Stimulated activated CD4-positive, alpha-beta T cell treated with anti-CD3 and anti-CD28 coated beads, Interleukin-1b, Interleukin-23, amount 100 ng/mL, for 1 hour (primary cell): ENCODE measurements around the gene DENND2A.
A peak's percentile ranks its signal among the peaks of the same experiment; 100 is the strongest.
"Not testable (repeated sequence)": the region's sequence is repeated elsewhere in the genome, so short reads cannot be mapped to it uniquely, and the experiment has no call there.

Experiments
- DNase-seq, 2 donors: peaks; one replicate each; pipeline ENCODE4 v3.0.0-alpha.2; 2020; ENCODE audit warnings: low read depth in 2 of 2

Gene DENND2A

GRCh38 chr7:140673774-140674155, 33.2 kb upstream of the DENND2A start:
- DNase-seq: no peak

- peak; percentile 9 to 11 for DNase-seq
Measured at GRCh38 chr7:140673063-140673773, 32.6 kb upstream of the DENND2A start.

- peak; percentile 23 to 47 for DNase-seq
Measured at GRCh38 chr7:140672382-140673062, 31.9 kb upstream of the DENND2A start, which contains the start of gene ADCK2. ADCK2 (plus strand) TSS chr7:140672945; CDS start chr7:140673331, 386 bp downstream.

GRCh38 chr7:140671966-140672365, 31.4 kb upstream of the DENND2A start:
- DNase-seq: no peak

DNA sequence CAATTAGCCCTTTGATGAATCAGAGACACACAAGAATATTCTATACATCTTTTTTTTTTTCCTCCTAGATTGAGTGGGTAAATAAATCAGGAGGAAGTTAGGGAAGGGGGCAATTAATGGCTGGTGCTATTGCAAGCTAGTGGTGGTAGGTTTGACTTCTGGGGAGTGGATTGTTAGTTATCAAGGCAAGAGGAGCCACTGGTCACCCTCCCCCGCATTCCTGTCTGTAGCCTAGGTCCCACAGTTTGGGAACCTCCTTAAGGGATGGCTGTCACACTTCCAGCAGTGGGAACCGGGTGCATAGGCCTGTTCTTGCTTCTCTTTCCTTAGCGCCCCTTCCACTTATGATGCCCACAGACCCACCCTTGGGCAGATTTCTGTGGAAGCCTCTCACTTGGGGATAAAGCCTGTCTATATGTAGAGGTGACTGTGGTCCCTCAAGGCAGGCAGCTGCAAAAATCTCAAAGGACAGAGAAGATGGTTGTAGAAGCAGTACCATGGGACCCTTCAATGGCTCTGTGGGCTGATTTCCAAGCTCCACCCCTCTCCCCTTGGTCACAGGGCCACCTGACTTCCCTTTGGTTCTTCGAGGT, 29.8 kb upstream of the DENND2A start:
- no peak for DNase-seq

DNA sequence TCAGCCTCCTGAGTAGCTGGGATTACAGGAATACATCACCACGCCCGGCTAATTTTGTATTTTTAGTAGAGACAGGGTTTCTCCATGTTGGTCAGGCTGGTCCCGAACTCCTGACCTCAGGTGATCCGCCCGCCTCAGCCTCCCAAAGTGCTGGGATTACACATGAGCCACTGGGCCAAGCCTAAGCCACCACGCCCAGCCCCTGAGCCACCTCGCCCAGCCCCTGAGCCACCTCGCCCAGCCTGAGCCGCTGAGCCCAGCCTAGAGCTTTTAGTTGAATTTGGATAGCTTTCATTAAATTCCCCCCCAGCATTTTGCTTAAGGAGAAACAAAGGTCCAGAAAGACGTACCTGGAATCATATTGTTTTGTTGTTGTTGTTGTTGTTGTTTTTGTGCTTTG, 29.2 kb upstream of the DENND2A start:
- not testable (repeated sequence) for DNase-seq

DNA sequence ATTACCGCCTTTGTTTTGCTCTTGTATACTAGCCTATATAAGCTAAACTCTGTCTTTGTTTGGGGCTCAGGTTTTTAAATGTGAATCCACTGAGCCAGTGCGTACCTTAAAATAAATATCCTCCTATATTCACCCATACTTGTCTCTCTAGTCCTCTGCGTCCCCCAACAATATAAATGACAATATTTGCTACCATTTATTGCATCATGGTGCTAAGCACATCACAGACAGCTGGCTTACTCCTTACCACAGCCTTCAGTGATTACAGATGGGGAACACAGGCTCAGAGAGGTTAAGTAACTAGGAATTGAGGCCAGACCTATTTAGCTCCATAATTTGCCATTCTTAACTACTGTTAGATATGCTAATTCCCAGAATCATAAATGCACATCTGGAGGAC, 28.7 kb upstream of the DENND2A start:
- DNase-seq: no peak

GRCh38 chr7:140668641-140669040, 28.0 kb upstream of the DENND2A start:
- no peak for DNase-seq

DNA sequence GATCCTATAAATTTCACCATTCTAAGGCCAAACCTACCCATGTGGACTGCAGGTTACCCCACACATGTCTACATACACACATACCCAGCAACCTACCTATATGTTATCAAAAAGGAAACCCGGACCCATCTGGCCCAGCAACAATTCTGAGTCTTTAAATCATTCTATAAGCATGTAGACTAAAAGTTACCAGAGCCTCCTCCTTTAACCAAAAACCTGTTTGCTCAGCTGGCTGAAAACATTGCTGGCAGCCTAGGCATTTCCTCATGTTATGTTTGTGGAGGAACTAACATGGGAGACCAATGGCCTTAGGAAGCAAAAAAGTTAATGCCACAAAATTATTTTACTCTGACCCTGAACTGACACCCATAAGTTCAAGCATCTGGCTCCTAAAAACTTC, 26.9 kb upstream of the DENND2A start:
- no peak for DNase-seq

GRCh38 chr7:140662938-140663337, 22.3 kb upstream of the DENND2A start:
- DNase-seq: not testable (repeated sequence)

GRCh38 chr7:140661124-140661523, 20.5 kb upstream of the DENND2A start:
- DNase-seq: no peak

- DNase-seq: no peak
Measured at GRCh38 chr7:140659856-140660255, 19.2 kb upstream of the DENND2A start.

- no peak for DNase-seq
Measured at GRCh38 chr7:140657891-140658290, 17.3 kb upstream of the DENND2A start.

DNA sequence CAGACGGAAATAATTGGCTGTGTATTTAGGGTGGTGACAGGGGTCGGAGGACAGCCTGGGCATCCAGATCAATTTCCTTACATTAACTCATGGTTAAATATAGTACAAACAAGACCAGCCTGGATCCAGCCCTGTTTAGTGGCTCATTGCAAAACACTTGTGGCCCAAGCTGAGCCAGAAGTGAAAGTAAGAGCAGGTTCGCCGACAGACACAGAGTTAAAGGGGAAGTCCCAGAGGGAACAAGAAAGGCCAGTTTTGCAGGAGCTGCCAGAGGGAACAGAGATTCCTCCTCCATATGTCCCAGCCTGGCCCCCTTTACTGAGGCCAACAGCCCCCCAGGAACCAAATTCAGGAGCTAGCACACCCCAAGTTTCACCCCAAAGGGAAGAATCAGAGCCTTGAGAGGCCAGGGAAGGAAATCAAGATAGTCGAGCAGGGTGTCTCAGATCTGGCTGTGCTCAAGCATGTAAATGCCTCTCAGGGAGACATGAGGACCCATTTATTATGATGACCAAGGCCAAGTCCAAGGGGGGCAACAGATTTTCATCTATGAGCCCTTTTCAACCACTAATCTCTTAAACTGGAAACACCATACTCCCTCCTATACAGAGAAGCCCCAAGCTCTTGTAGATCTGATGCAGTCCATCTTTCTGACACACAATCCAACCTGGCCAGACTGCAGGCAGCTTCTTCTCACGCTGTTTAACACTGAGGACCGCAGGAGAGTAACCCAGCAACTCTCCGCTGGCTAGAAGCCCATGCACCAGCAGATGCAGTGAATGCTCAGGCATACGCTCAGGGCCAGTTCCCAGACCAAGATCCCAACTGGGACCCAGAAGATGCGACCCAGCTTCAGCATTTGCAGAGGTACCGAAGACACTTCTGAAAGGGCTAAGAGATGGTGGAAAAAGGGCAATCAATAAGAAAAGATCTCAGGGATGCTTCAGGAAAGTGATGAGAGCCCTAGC, 16.2 kb upstream of the DENND2A start:
- DNase-seq: no peak

DNA sequence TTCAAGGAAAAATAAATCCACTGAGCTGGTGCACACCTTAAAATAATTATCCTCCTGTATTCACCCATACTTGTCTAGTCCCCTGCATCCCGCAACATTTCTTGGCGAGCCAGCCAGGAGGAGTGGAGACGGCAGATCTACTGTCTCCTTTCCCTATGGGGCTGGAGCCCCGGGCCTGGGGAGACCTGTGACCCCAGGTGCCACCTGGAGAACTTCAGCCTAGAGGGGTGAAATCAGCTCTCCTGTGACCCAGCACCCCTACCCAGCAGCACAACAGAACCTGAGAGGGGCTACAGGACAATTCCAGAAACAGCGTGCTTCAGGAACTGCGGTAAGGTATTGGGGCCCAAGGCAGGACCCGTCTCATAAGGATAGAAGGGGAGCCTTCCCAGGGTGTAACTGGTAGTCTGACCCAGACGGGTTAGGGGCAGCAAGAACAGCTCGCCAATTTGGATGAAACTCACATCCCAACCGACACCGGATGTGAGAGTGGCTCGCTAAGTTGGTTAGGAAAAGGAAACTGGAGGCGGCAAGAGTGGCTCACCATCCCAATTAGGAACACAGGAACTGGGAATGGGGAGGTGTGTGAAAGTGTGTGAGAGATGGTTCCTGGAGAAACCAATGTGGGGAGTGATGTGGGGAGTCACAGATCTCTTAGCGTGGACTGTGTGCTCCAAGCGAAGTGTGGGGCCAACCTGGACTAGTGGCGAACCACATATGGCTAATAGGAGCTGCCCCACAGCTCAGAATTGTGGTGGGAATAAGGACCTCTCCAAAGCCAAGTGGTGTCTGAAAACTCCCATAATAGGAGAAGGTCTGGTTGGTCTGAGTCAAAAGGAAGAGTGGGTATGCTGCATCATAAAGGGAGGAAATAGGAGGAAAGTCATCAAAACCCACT, 15.1 kb upstream of the DENND2A start:
- no peak for DNase-seq

DNA sequence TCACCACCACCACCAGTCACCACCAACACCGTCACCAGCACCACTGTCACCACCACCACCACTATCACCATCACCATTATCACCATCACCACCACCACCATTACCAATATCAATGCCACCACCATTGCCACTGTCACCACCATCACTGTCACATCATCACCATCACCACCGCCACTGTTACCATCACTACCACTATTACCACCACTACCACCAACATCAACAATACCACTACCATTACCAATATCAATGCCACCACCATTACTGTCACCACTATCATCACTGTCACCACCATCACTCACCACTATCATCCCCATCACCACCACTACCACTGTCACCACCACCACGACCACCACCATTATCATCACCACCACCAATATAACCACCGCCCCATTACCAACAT, 14.0 kb upstream of the DENND2A start:
- no peak for DNase-seq

DNA sequence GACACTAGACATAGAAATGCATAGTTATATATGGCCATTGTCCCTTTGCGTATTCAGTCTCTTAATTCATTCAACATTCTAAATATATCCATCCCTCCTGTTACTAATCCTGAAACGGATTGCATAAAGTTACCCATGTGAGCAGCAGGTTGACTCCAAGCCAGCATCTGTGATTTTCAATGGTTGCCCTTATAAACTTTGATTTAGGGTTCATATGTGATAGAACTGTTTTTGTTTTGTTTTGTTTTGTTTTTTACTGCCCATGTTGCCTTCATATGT, 13.4 kb upstream of the DENND2A start:
- no peak for DNase-seq

DNA sequence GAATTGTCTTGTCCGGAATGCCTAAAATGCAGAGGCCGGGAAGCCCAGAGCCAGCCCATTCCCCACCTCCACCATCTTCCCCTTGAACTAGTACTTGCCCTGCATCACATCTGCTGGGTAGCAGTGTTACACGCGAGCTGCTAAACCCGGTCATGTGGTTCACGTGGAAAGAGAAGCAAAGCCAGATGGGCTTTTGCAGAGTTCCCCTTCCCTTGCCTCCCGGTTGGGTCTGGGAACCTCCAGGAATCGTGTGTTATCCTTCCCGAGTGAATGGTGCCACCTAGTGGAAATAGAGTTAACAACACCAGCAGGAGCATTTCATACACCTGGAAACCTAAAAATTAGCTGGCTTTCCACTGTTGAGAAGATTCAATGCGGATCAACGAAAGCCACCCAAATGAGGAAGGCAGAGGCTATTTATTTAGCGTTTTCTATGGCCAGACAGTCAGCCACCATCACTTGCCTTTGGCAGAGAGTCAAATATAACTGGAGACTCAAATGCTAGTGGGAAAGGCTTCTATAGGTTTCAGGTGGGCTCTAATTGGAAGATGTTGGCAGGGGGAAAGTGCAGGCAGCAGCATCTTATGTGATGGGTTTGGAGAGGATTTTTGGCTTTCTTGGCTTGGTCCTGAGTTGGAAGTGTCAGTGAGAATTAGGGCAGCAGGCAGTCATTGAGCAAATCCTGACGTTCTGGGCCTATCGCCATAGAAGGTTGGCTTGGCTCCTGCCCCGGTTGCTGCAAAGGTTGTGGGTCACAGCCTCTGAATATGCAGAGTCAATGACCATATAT, 12.9 kb upstream of the DENND2A start:
- DNase-seq: no peak

DNA sequence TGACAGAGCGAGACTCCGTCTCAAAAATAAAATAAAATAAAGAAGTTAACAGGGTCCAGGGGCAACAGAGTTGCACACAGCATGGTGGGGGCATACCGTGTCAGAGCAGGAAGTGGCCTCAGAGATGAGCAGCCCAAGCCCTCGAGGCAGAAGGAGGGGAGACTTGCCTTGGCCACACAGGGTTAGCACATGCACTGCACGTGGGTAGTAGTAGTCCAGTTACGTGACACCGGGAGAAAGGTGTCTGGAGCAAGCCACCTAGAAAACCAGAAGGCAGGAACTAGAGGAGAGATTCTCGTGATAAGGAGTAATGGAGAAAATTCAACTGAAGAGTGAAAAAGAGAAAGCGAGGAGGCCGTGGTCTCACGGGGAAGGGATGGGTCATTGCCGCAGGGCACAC, 9.8 kb upstream of the DENND2A start:
- DNase-seq: no peak

DNA sequence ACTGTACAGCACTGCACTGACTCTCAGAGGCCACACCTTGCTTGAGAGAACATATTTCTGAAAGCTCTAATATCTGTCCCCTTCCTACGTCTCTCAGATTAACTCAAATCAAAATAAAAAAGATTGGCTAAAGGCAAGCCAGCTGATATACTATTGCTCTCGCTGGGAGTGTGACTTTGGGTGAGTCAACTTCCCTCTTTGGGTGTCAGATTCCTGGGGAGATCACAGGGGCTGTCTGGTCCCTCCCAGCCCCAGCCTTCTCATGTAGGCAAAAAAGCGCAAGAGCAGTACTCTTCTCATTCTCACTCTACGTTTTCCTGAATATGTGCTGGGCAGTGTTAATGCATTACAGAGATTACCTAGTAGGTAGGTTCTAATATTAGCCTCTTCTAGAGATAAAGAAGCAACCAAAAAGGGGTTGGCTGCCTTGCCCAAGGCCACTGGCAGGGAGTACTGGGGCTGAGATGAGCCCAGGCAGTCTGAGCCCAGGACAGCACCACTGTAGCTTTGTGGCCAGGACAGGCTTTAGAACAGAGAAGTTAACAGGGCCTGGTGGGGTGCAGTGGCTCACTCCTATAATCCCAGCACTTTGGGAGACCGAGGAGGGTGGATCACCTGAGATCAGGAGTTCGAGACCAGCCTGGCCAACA, 9.1 kb upstream of the DENND2A start:
- DNase-seq: no peak
